ENCODE results near the gene HIP1.
"Not testable (repeated sequence)": the region's sequence is repeated elsewhere in the genome, so short reads cannot be mapped to it uniquely, and the experiment has no call there.

Gene HIP1

GRCh38 chr7:75572814-75573213 is 165.9 kb downstream of the HIP1 start:
- CTCF ChIA-PET: interaction anchor here (0.8 kb wide), 1 partner anchor 426 kb away, joined by 3 read pairs; no protein-coding TSS in a partner anchor
- TF ChIP-seq CTBP1 (IDR thresholded peaks at IDR 0.05; ENCODE audit: borderline replicate concordance) (no peak), HDGF (IDR thresholded peaks at IDR 0.05; ENCODE audit: borderline replicate concordance) (no peak), ZNF384 (IDR thresholded peaks at IDR 0.05) (no peak), FOXA1 (IDR thresholded peaks at IDR 0.05) (no peak), NFRKB (IDR thresholded peaks at IDR 0.05) (no peak), SUZ12 (IDR thresholded peaks at IDR 0.05) (no peak), FOXK2 (IDR thresholded peaks at IDR 0.05) (no peak), TARDBP (IDR thresholded peaks at IDR 0.05) (no peak), L3MBTL2 (conservative IDR thresholded peaks at IDR 0.05) (no peak), ELF4 (IDR thresholded peaks at IDR 0.05) (no peak), PKNOX1 (IDR thresholded peaks at IDR 0.05) (no peak), LEF1 (IDR thresholded peaks at IDR 0.05; ENCODE audit: borderline replicate concordance) (no peak), SP1 (IDR thresholded peaks at IDR 0.05) (no peak), BHLHE40 (IDR thresholded peaks at IDR 0.05; ENCODE audit: borderline replicate concordance) (no peak), ARNT (IDR thresholded peaks at IDR 0.05) (no peak), FOXM1 (IDR thresholded peaks at IDR 0.05; ENCODE audit: borderline replicate concordance) (no peak)
- no peak for DNase-seq (ENCODE audit: extremely low spot score)

GRCh38 chr7:75572396-75572795 is 166.3 kb downstream of the HIP1 start:
- CTCF ChIA-PET: interaction anchor here (0.8 kb wide), 1 partner anchor 427 kb away, joined by 3 read pairs; no protein-coding TSS in a partner anchor
- no peak for TF ChIP-seq SP1 (IDR thresholded peaks at IDR 0.05)
- TF ChIP-seq ELF4 (IDR thresholded peaks at IDR 0.05): no peak
- TF ChIP-seq PKNOX1 (IDR thresholded peaks at IDR 0.05): no peak
- TF ChIP-seq HDGF (IDR thresholded peaks at IDR 0.05; ENCODE audit: borderline replicate concordance): no peak
- no peak for TF ChIP-seq FOXA1 (IDR thresholded peaks at IDR 0.05)
- no peak for TF ChIP-seq TARDBP (IDR thresholded peaks at IDR 0.05)
- no peak for TF ChIP-seq CTBP1 (IDR thresholded peaks at IDR 0.05; ENCODE audit: borderline replicate concordance)
- TF ChIP-seq ZNF384 (IDR thresholded peaks at IDR 0.05): no peak
- no peak for TF ChIP-seq BHLHE40 (IDR thresholded peaks at IDR 0.05; ENCODE audit: borderline replicate concordance)
- TF ChIP-seq FOXM1 (IDR thresholded peaks at IDR 0.05; ENCODE audit: borderline replicate concordance): no peak
- DNase-seq (ENCODE audit: extremely low spot score): no peak
- POLR2A ChIA-PET: no interaction called here

More at GRCh38 chr7:75572814-75573213, 165.9 kb downstream of the HIP1 start:
- POLR2A ChIA-PET: no interaction called here

- no peak for DNase-seq (ENCODE audit: extremely low spot score)
- POLR2A ChIA-PET: no interaction called here
- TF ChIP-seq SP1 (IDR thresholded peaks at IDR 0.05) (no peak), ELF4 (IDR thresholded peaks at IDR 0.05) (no peak), BHLHE40 (IDR thresholded peaks at IDR 0.05; ENCODE audit: borderline replicate concordance) (no peak), HDGF (IDR thresholded peaks at IDR 0.05; ENCODE audit: borderline replicate concordance) (no peak), SUZ12 (IDR thresholded peaks at IDR 0.05) (no peak), CTBP1 (IDR thresholded peaks at IDR 0.05; ENCODE audit: borderline replicate concordance) (no peak), ZNF384 (IDR thresholded peaks at IDR 0.05) (no peak), FOXM1 (IDR thresholded peaks at IDR 0.05; ENCODE audit: borderline replicate concordance) (no peak), LEF1 (IDR thresholded peaks at IDR 0.05; ENCODE audit: borderline replicate concordance) (no peak), ARNT (IDR thresholded peaks at IDR 0.05) (no peak), L3MBTL2 (conservative IDR thresholded peaks at IDR 0.05) (no peak), FOXK2 (IDR thresholded peaks at IDR 0.05) (no peak), NFRKB (IDR thresholded peaks at IDR 0.05) (no peak), FOXA1 (IDR thresholded peaks at IDR 0.05) (no peak)
- CTCF ChIA-PET: no interaction called here
These were observed 167.5 kb downstream of the HIP1 start for GRCh38 chr7:75571209-75571608.

- CTCF ChIA-PET, POLR2A ChIA-PET: not testable (repeated sequence)
These were observed 169.0 kb downstream of the HIP1 start for GRCh38 chr7:75569629-75570282.

GRCh38 chr7:75567948-75568595 is 170.7 kb downstream of the HIP1 start:
- POLR2A ChIA-PET: no interaction called here
- no peak for DNase-seq (ENCODE audit: extremely low spot score)
- CTCF ChIA-PET: no interaction called here
- no peak for TF ChIP-seq ELF4 (IDR thresholded peaks at IDR 0.05)
- TF ChIP-seq FOXA1 (IDR thresholded peaks at IDR 0.05): no peak
- no peak for TF ChIP-seq NFRKB (IDR thresholded peaks at IDR 0.05)
- TF ChIP-seq FOXK2 (IDR thresholded peaks at IDR 0.05): no peak
- TF ChIP-seq SP1 (IDR thresholded peaks at IDR 0.05): no peak
- TF ChIP-seq TARDBP (IDR thresholded peaks at IDR 0.05): no peak
- TF ChIP-seq SUZ12 (IDR thresholded peaks at IDR 0.05): no peak
- TF ChIP-seq ZNF384 (IDR thresholded peaks at IDR 0.05): no peak
- TF ChIP-seq BHLHE40 (IDR thresholded peaks at IDR 0.05; ENCODE audit: borderline replicate concordance): no peak
- TF ChIP-seq CTBP1 (IDR thresholded peaks at IDR 0.05; ENCODE audit: borderline replicate concordance): no peak
- TF ChIP-seq FOXM1 (IDR thresholded peaks at IDR 0.05; ENCODE audit: borderline replicate concordance): no peak
- no peak for TF ChIP-seq PKNOX1 (IDR thresholded peaks at IDR 0.05)
- TF ChIP-seq ARNT (IDR thresholded peaks at IDR 0.05): no peak
- no peak for TF ChIP-seq L3MBTL2 (conservative IDR thresholded peaks at IDR 0.05)
- no peak for TF ChIP-seq HDGF (IDR thresholded peaks at IDR 0.05; ENCODE audit: borderline replicate concordance)
- TF ChIP-seq LEF1 (IDR thresholded peaks at IDR 0.05; ENCODE audit: borderline replicate concordance): no peak

More at GRCh38 chr7:75569629-75570282, 169.0 kb downstream of the HIP1 start:
- not testable (repeated sequence) for DNase-seq (ENCODE audit: extremely low spot score)

Measured in HEK293T (cell line).